Measurements from ENCODE around the gene HERC3.

HERC3 gene

GRCh38 chr4:88752076-88752463 is 159.8 kb downstream of the HERC3 start:
- DNase-seq = no peak

- no peak for DNase-seq
Observed at GRCh38 chr4:88752754-88753153, 160.5 kb downstream of the HERC3 start.

DNA sequence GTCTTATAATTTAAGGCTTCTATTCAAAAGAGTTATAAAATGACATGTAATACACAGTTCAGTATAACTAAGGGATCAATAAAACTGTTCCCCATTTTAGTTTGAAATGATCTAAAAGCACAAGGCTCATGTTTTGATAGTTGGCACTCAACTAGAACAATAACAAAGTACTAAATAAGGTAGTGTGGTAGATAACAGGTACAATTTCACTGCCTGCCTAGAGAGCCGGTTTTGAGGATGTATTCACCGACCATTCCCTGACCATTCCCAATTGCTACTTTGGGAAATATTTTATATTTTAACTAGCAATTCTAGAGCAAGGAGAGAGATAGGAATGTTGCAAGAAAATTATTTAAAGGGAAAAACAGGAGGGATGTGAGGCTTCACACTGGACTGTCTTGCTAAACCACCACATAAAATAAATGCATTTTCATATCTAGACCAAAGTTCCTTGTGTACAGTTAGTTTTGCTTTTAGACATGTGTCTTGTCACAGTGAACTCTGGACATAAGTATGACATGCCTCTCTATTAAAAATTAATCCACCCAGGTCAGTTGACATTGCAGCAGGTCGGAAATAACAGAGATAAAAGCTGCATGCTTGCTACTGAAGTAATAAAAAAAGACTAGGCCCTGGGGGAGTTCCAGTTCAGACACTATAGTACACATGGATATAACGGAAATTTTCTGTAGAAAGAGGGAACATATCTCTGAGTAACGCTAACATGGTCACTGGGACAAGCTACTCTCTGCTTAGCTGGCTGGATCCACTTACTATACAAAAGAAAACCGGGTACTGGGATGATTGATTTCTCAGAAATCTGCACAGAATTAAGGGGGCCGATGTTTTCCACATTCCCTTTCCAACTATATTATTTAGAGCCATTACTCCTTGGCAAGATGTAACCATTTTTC is 161.6 kb downstream of the HERC3 start:
- no peak for DNase-seq

- DNase-seq = no peak
Observed at GRCh38 chr4:88754796-88755195, 162.5 kb downstream of the HERC3 start.

DNA sequence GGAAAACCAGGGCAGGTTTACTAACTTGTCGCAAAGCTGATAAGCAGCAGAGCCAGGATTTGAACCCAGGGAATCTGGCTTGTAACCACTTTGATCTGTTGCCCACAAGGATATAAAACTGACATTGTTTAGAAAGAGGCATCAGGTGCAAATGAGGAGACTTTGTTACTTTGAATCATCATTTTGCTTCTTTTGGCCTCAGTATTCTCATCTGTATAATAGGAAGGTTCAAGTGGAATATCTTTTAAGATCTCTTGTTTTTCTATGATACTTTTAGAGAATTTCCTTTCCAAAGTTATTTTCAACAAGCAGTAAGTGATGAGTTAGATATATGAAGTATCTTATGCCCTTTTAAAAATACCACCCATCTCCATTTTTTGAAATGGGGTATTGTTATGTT is 163.2 kb downstream of the HERC3 start:
- DNase-seq = no peak

- DNase-seq = no peak
Observed at GRCh38 chr4:88756149-88756548, 163.9 kb downstream of the HERC3 start.

- DNase-seq = no peak
Observed at GRCh38 chr4:88757067-88757466, 164.8 kb downstream of the HERC3 start.

- no peak for DNase-seq
Observed at GRCh38 chr4:88757776-88758175, 165.5 kb downstream of the HERC3 start.
